GM19468 (cell line): ENCODE results near the gene FKBP14.
A peak's percentile ranks its signal among the peaks of the same experiment; 100 is the strongest.

Experiments
- ATAC-seq: cut with Tn5 transposase; IDR thresholded peaks from one replicate; pipeline ENCODE4 v1.9.1; 2021; ENCODE audit warnings: mild to moderate bottlenecking, moderate library complexity, moderate number of reproducible peaks; ENCODE audit not compliant: unreplicated experiment; ENCODE audit errors: extremely low read depth

Gene FKBP14

DNA sequence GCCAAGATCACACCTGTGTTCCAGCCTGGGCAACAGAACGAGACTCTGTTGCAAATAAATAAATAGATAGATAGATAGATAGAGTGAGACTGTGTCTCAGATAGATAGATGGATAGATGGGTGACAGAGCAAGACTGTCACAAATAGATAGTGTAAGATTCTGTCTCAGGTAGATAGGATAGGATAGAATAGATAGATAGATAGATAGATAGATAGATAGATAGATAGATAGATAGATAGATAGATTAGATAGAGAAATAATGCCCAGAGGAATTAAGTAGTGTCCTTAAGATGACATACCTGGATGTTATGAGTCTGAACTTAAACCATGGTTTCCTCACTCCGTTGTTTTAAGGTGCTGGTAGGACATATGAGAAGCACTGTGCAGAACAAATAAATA, 9.7 kb upstream of the FKBP14 start:
- ATAC-seq: no peak

GRCh38 chr7:30034501-30034900, 8.0 kb upstream of the FKBP14 start:
- ATAC-seq: no peak

DNA sequence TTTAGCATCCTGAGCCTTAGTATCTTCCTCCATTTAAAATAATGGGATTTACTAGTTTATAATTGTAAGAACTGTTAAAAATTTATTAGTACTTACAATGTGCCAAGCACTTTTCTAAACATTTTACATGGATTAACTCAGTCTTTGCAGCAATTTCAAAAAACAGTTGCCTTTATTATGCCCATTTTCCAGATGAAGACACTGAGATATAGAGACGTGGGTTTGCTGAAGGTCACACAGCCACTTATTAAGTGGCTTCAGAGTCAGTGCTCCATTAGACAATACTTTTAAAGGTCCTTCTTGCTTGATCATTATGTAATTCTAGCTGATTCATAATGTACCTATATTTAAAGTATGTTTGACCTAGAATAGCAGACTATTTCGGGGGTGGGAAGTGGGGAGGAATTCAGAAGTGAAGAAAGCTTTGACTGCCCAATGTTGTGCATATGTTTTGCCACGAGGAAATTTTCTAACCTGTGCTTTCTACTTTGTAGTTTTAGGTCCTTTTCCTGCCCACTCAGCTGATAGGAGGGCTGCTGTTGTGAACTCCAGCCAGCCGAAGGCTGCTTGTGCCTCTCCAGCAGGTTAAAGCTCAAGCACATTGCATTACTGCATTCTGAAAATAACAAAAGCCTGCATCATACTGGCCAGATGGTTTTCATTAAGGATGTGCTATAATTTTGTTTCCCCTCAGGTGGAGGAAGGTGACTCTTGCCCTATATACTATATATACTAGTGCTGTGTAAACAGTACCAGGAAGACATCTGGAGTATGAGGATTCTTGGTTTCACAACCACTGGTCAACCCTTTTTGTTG, 6.0 kb upstream of the FKBP14 start:
- ATAC-seq: no peak

DNA sequence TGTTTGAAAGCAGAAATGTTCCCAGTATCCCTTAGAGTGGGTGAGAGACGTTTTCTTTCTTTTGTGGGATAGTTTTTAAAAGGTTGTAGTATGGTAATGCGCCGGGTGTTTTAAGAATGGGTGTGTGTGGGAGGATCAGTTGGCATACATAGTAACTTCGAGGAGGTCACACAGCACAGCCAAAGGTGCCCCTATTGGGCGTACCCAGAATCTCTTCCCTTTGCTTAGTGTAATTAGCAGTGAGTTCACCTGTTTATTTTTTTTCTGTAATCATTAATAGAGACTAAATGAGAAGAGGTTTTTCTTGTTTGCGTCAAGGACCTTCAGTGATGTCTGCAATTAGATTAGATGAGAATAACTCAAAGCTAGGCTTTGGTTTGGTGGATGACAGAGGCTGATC, 3.2 kb upstream of the FKBP14 start:
- ATAC-seq: no peak

GRCh38 chr7:30028749-30029635, 2.5 kb upstream of the FKBP14 start:
- no peak for ATAC-seq

- peak; percentile 20 for ATAC-seq
Observed at GRCh38 chr7:30028216-30028748, 1.8 kb upstream of the FKBP14 start, which contains the start of gene PLEKHA8. Gene PLEKHA8 (plus strand): TSS chr7:30028412. CDS start chr7:30028763, 351 bp downstream.

GRCh38 chr7:30027740-30028215, 1.3 kb upstream of the FKBP14 start:
- no peak for ATAC-seq

- ATAC-seq: peak; percentile 4
Observed at GRCh38 chr7:30027065-30027456, 559 bp upstream of the FKBP14 start.

DNA sequence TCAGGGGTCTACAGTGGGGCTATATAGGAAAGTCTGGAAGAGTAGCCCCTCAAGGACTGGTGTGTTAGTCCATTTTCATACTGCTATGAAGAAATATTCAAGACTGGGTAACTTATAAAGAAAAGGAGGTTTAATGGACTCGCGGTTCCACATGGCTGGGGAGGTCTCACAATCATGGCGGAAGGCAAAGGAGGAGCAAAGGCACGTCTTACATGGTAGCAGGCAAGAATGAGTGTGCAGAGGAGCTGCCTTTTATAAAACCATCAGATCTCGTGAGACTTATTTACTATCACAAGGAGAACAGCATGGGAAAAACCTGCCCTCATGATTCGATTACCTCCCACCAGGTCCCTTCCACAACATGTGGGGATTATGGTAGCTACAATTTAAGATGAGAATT, 3.0 kb downstream of the FKBP14 start:
- ATAC-seq: no peak

DNA sequence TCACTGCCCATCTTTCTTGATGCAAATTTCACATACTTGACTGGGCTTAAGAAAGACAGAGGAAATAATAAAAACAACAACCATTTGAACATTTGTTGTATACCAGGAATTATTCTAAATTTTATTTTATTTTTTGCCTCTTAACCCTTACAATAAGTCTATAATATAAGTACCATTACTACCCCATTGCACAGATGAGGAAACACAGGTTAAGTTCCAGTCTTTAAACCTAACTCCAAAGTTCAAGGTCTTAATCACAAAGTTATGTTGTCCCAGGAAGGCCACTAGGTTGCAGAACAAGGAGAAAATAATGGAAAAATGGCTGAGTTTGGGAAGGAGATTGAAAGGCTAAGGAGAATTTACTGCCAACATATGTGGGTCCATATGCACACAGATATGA, 3.5 kb downstream of the FKBP14 start:
- no peak for ATAC-seq

GRCh38 chr7:30020535-30020934, 6.0 kb downstream of the FKBP14 start:
- ATAC-seq: no peak

DNA sequence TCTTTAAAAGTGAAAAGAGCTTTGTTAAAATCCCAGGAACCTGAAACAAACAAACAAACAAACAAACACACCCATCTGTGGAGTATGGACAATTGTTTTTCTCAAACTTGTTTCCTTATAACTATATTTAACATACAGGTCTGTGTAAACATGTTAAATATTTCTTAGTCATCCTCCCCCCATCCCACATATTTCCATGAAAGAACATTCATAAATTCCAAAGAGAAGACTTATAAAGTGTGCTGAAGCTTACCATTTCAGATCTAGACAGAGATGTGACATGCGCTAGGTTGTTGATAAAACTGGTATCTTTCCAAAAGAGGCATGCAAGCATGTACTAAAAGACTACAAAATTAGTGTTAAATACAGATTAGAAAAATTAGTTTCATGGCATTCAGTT, 6.5 kb downstream of the FKBP14 start:
- ATAC-seq: no peak

DNA sequence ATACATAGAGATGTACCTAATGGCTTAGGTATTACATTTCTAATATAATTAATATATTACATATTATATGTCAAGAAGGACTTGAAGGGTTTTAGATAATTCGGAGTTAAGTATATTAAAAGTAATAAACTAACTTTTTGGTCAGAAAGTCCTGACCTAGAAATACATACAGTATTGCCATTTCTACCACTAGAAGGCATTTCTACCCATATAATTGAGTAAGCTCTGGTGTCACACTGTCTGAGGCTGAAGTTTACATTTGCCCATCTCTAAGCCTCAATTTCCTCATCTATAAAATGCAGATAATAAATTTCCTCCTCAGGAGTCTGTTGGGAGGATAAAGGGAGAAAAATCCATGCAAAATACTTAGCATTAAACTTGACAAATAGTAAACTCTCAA, 7.1 kb downstream of the FKBP14 start:
- ATAC-seq: no peak

GRCh38 chr7:30018451-30018850, 8.1 kb downstream of the FKBP14 start:
- no peak for ATAC-seq

DNA sequence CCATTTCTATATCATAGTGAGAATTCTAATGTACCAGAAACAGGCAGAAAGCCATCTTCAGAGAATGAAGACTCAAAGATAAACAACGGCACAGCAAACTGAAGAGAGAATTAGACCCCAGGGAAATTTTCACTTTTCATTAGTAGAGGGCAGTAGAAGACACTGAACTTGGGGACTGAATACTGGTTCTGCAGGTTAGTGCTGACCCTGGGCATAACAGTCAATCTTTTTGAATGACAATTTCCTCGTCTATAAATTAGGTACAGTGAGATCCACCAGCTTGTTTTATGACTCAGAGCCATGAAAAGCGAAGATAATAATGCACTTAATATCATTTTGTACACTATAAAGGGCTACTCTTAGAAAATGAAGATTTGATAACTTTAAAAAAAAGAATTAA, 13.7 kb downstream of the FKBP14 start:
- no peak for ATAC-seq

DNA sequence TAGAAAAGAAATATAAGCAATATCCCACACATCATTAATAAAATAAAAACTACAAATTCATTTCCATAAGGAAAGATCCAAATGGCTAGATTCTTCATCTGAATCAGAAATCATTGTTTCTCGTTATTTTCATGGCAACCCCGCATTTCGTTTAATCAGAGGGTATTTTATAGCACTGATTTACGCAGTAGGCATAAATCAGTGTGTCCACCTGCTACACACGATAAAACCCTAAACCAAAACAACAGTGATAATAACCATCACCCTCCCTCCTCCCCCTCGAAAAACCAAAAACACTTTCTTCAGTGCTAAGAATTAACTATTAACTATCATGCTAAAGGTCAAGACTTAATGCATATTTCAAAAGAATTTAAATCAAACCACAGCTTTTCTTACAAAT, 16.5 kb downstream of the FKBP14 start:
- ATAC-seq: no peak

DNA sequence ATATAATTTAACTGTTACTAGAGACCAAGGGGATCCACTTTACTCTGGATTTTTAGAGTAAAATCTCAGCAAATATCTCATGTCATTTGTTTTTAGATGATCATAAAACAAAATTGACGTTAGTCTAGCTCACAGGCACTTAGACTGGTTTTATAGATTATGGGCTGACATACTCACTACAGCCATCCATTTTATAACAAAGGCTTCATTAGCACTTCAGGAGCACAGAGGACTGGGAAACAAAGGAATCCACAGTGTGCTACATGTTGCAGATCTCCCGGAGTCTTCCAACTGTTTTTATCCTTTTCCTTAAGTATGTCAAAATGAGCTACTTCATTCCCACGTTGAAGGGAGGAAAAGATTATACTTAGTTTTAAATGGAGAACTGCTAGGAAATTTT, 21.0 kb downstream of the FKBP14 start:
- no peak for ATAC-seq

- no peak for ATAC-seq
Observed at GRCh38 chr7:30003098-30003497, 23.4 kb downstream of the FKBP14 start.

- ATAC-seq: no peak
Observed at GRCh38 chr7:30001998-30002397, 24.5 kb downstream of the FKBP14 start.

GRCh38 chr7:29998489-29998888, 28.0 kb downstream of the FKBP14 start:
- ATAC-seq: no peak

DNA sequence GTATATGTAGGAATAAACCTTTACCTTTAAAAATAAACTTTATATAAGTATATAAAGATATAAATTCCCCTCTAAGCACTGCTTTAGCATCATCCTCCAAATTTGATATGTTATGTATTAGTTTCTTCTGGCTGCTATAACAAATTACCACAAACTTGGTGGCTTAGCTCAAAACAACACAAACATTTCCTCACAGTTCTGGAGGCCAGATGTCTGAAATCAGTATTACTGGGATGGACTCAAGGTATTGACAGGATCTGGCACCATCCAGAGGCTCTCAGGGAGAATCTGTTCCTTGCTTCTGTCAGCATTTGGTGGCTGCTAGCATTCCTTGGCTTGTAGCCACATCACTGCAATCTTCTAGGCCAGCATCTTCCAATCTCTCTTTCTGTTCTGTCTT, 30.2 kb downstream of the FKBP14 start:
- ATAC-seq: no peak
